22Rv1 (cell line): ENCODE data around the gene PLEK.

ENCODE experiments used
- CTCF ChIP-seq: fragments of 450-650 bp; IDR thresholded peaks from 2 replicates; pipeline ENCODE4 v1.5.1; 2017; ENCODE audit warnings: mild to moderate bottlenecking
- ZFX ChIP-seq: fragments of 450-650 bp; IDR thresholded peaks from 2 replicates; pipeline ENCODE4 v1.6.1; 2017; ENCODE audit warnings: antibody characterized with exemption, borderline replicate concordance

GRCh38 chr2:68415521-68415920 lies 50.4 kb downstream of the PLEK start:
- no peak for TF ChIP-seq CTCF
- TF ChIP-seq ZFX, result no peak
